GM10266 (cell line): ENCODE measurements around the gene NUDT12.

Experiments
- DNase-seq: peaks from one replicate; pipeline ENCODE4 v3.0.0; 2012; ENCODE audit errors: extremely low spot score
- CTCF ChIP-seq: IDR thresholded peaks from 2 replicates; pipeline ENCODE4 v1.5.1; 2012; ENCODE audit warnings: mild to moderate bottlenecking, low read depth; ENCODE audit not compliant: control insufficient read depth, insufficient read depth; ENCODE audit errors: missing control alignments

Gene NUDT12

DNA sequence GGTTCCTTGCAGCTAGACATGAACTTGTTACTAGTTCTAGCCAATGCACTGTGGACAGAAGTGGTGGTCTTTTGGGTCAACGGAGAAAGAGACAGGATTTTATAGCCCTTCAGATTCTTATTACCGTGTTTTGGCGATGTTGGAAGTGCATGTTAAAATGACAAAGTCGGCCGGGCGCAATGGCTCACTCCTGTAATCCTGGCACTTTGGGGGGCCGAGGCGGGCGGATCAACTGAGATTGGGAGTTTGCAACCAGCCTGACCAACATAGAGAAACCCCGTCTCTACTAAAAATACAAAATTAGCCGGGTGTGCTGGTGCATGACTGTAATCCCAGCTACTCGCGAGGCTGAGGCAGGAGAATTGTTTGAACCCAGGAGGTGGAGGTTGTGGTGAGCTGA, 9.1 kb upstream of the NUDT12 start:
- no peak for TF ChIP-seq CTCF
- DNase-seq, result no peak

GRCh38 chr5:103569313-103570060, 6.9 kb upstream of the NUDT12 start:
- DNase-seq, result no peak
- TF ChIP-seq CTCF, result no peak

DNA sequence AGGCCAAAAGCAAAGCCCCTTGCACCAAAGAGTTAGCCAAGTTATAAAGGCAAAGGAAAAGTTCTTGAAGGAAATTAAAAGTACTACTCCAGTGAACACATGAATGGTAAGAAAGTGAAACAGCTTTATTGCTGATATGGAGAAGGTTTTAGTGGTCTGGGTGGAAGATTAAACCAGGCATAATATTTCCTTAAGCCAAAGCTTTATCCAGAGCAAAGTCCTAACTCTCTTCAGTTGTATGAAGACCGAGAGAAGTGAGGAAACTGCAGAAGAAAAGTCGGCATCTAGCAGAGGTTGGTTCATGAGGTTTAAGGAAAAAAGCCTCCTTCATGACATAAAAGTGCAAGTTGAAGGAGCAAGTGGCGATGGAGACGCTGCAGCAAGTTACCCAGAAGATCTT, 3.1 kb upstream of the NUDT12 start:
- DNase-seq, result no peak
- TF ChIP-seq CTCF, result no peak

DNA sequence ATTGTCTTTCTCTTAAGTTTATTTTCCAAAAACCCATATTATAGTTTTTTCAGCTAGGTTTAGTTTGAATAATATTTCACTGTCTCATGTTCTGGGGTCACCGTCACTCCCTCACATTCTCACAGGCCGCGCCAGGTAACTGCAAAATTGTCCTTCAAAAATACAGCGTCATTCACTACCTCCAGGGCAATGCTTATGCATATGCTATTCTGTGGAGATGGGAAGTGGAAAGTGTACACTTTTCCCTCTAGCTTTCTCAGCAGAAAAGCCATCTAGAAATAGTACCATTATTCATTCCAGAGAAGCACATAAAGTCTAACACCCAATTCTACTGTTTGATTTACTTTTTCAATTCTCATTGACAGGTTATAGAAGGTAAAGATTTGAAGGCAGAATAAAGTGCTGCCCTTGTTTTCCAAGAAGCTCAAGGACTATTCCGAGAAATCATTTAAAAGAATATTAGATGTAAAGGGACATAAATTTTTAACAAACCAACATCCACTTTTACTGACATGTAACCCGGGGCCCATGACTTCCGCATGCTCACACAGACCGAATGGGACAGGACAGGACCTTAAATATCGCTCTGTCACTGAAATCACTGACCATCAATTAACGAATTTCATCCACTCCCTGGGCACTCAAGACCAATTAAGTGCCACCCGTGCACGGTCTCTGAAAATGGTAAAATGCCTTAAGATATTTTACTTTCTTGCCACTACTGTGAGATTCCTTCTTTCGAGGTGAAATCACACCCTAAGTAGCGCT, 720 bp downstream of the NUDT12 start:
- no peak for TF ChIP-seq CTCF
- DNase-seq, result no peak

DNA sequence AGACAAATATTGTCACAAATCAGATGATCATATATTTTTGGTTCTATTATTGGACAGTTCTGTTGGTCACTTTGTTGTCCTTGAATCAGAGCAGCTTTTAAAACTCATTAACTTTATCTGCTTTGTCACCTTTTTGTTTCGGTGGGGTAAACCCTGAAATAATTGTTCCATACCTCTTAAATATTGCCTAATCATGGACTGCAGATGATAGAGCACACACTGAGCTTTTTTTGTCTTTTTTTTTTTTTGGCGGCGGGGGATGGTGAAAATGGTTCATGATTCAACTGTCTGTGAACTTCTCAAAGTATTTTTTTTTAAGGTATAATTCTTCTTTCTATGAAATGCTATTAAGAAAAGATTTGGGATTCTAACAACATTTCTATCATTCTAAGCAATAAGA, 1.8 kb downstream of the NUDT12 start:
- TF ChIP-seq CTCF, result no peak
- DNase-seq, result no peak

DNA sequence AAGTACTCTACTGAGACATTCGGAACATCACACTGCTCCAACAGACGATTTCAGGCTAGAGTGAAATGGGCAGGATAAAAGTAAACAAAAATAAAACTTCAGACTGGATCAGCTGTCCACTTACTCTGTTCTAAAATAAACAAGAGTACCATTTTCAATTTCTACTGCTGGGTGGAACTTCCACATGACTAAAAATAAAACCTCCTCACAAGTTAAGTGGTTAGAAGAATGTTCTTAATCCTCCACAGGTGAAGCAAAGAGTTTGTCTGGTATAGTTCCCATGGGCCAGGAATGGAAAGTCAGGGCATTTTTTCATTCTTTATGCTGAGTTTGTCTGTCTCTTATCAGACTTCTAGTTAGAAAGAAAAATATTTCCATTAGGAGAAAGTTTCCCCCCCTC, 15.7 kb downstream of the NUDT12 start:
- TF ChIP-seq CTCF, result no peak
- DNase-seq, result no peak

GRCh38 chr5:103542441-103542840, 20.1 kb downstream of the NUDT12 start:
- DNase-seq, result no peak
- no peak for TF ChIP-seq CTCF
